HepG2 (cell line): ENCODE results near the gene GPLD1. TPM values are rescaled to one million over a fixed set of nuclear protein-coding genes. Genes with fewer than 3 reads are reported as not detected.
A peak's percentile ranks its signal among the peaks of the same experiment; 100 is the strongest.

Source experiments
- HOXD1 ChIP-seq: sonication (generic); formaldehyde crosslinking; IDR thresholded peaks from 2 replicates; pipeline ENCODE4 v1.5.0; 2020; ENCODE audit warnings: missing genetic modification reagents
- KDM6A ChIP-seq: IDR thresholded peaks from 2 replicates; pipeline ENCODE4 v1.6.1; 2016; ENCODE audit warnings: low read depth
- NR2F1 ChIP-seq, 2 experiments: fragments of 450-650 bp in 1 of 2; formaldehyde crosslinking in 1 of 2; IDR thresholded peaks; 2 replicates each; pipeline versions ENCODE4 v1.5.0 to v1.6.1; 2016 to 2020; ENCODE audit warnings: mild to moderate bottlenecking in 1 of 2, missing compliant biosample characterization in 1 of 2, missing genetic modification reagents in 1 of 2, moderate library complexity in 1 of 2
- PHF5A ChIP-seq: IDR thresholded peaks from one replicate; pipeline ENCODE4 v1.6.1; 2018; ENCODE audit warnings: low read depth, missing genetic modification reagents; ENCODE audit not compliant: unreplicated experiment
- SALL1 ChIP-seq: sonication (generic); formaldehyde crosslinking; IDR thresholded peaks from 2 replicates; pipeline ENCODE4 v1.8.0; 2022; ENCODE audit warnings: mild to moderate bottlenecking, missing genetic modification reagents
- THAP11 ChIP-seq: IDR thresholded peaks from 2 replicates; pipeline ENCODE4 v1.6.1; 2016; ENCODE audit warnings: missing biosample characterization, missing genetic modification reagents
- ZNF550 ChIP-seq: sonication (generic); formaldehyde crosslinking; IDR thresholded peaks from 2 replicates; pipeline ENCODE4 v1.4.0; 2020; ENCODE audit warnings: mild to moderate bottlenecking, missing genetic modification reagents, borderline replicate concordance
- ZNF678 ChIP-seq: sonication (generic); formaldehyde crosslinking; IDR thresholded peaks from 2 replicates; pipeline ENCODE4 v1.4.0; 2020; ENCODE audit warnings: mild to moderate bottlenecking, missing genetic modification reagents
- ZNF713 ChIP-seq: sonication (generic); formaldehyde crosslinking; IDR thresholded peaks from 2 replicates; pipeline ENCODE4 v1.4.0; 2020; ENCODE audit warnings: mild to moderate bottlenecking, missing genetic modification reagents
- polyA plus RNA-seq, 8 experiments: library from polyadenylated mRNA; depleted of rRNA in 3 of 8; stranded (reverse) in 7 of 8; unstranded in 1 of 8; fragments of >200 nt; fragmentation: Illumina TruSeq in 4 of 8; extraction: Trizol in 4 of 8; gene quantifications; 2 replicates each; pipeline versions ENCODE4 v1.2.1 to v1.2.3, GENCODE V29; 2011 to 2016; ENCODE audit warnings: low read depth in 4 of 8, missing spikeins in 1 of 8, mixed read lengths in 1 of 8; ENCODE audit not compliant: insufficient read depth in 1 of 8
- total RNA-seq, 5 experiments: library from RNA; depleted of rRNA; stranded (reverse); fragments of >200 nt; fragmentation: Illumina TruSeq; extraction: Trizol; gene quantifications; 2 replicates each; pipeline ENCODE4 v1.2.3, GENCODE V29; 2016; ENCODE audit warnings: low read depth in 1 of 5
- TF ChIP-seq, protein P1 (sequence below): sonication (generic); formaldehyde crosslinking; IDR thresholded peaks from 2 replicates; pipeline ENCODE4 v1.4.0; 2020; ENCODE audit warnings: missing genetic modification reagents
- TF ChIP-seq, protein P2 (sequence below): sonication (generic); formaldehyde crosslinking; IDR thresholded peaks from 2 replicates; pipeline ENCODE4 v1.4.0; 2020; ENCODE audit warnings: missing genetic modification reagents
- TF ChIP-seq, protein P3 (sequence below): sonication (generic); formaldehyde crosslinking; IDR thresholded peaks from 2 replicates; pipeline ENCODE4 v1.5.0; 2020; ENCODE audit warnings: mild to moderate bottlenecking, missing genetic modification reagents, borderline replicate concordance
- TF ChIP-seq, protein P4 (sequence below): sonication (generic); formaldehyde crosslinking; IDR thresholded peaks from 2 replicates; pipeline ENCODE4 v1.5.0; 2020; ENCODE audit warnings: missing genetic modification reagents

Gene GPLD1
- total and polyA plus RNA-seq, 2 of the 13 experiments (the other 11 are each of a cell fraction or from before 2014, with no cell fraction given) = 6.2 to 7.6 TPM

DNA sequence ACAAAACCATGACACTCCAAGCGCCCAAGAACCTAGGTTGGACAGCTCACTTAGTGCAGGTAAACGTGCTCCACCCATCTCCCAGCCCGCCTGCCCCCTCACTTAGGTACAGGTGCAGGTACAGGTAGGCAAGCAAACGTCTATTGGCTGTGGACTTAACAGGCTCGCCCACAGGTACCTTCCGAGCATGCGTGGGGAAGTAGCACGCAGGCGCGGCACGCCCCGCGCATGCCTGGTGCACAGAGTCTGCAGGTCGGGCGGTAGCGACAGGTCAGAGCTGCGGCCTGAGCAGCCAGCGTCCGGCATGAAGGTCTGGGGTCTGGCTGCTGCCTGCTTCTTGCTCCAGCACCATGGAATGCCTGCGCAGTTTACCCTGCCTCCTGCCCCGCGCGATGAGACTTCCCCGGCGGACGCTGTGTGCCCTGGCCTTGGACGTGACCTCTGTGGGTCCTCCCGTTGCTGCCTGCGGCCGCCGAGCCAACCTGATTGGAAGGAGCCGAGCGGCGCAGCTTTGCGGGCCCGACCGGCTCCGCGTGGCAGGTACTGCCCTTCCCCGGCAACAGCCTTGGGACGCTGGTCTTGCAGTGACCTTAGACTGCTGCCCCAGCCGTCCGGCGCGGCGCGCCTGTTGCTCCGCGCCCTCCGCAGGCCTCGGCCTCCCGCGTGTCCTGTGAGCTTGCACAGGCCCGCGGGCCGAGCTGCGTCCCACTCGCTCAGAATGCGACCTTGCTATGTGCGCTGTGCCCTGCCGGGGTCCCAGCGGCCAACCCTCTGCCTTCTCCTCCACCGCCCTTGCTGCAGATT is 86.5 kb downstream of the GPLD1 start, which contains the start of gene MRS2 (continued):
- peak; percentile 66; the same call in 1 of the 2 replicates for TF ChIP-seq HOXD1 (CRISPR knock-in tag)
- TF ChIP-seq ZNF678 (CRISPR knock-in tag) = peak; percentile 98
- TF ChIP-seq ZNF713 = no peak
- TF ChIP-seq THAP11 (CRISPR knock-in tag) = peak; percentile 86
- peak; percentile 87; the same call in 1 of the 2 replicates for TF ChIP-seq ZNF550 (CRISPR knock-in tag)
- TF ChIP-seq KDM6A = no peak
- TF ChIP-seq, protein P1, sequence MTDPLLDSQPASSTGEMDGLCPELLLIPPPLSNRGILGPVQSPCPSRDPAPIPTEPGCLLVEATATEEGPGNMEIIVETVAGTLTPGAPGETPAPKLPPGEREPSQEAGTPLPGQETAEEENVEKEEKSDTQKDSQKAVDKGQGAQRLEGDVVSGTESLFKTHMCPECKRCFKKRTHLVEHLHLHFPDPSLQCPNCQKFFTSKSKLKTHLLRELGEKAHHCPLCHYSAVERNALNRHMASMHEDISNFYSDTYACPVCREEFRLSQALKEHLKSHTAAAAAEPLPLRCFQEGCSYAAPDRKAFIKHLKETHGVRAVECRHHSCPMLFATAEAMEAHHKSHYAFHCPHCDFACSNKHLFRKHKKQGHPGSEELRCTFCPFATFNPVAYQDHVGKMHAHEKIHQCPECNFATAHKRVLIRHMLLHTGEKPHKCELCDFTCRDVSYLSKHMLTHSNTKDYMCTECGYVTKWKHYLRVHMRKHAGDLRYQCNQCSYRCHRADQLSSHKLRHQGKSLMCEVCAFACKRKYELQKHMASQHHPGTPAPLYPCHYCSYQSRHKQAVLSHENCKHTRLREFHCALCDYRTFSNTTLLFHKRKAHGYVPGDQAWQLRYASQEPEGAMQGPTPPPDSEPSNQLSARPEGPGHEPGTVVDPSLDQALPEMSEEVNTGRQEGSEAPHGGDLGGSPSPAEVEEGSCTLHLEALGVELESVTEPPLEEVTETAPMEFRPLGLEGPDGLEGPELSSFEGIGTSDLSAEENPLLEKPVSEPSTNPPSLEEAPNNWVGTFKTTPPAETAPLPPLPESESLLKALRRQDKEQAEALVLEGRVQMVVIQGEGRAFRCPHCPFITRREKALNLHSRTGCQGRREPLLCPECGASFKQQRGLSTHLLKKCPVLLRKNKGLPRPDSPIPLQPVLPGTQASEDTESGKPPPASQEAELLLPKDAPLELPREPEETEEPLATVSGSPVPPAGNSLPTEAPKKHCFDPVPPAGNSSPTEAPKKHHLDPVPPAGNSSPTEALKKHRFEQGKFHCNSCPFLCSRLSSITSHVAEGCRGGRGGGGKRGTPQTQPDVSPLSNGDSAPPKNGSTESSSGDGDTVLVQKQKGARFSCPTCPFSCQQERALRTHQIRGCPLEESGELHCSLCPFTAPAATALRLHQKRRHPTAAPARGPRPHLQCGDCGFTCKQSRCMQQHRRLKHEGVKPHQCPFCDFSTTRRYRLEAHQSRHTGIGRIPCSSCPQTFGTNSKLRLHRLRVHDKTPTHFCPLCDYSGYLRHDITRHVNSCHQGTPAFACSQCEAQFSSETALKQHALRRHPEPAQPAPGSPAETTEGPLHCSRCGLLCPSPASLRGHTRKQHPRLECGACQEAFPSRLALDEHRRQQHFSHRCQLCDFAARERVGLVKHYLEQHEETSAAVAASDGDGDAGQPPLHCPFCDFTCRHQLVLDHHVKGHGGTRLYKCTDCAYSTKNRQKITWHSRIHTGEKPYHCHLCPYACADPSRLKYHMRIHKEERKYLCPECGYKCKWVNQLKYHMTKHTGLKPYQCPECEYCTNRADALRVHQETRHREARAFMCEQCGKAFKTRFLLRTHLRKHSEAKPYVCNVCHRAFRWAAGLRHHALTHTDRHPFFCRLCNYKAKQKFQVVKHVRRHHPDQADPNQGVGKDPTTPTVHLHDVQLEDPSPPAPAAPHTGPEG (CRISPR knock-in tag) = peak; percentile 99
- TF ChIP-seq, protein P2, sequence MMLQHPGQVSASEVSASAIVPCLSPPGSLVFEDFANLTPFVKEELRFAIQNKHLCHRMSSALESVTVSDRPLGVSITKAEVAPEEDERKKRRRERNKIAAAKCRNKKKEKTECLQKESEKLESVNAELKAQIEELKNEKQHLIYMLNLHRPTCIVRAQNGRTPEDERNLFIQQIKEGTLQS (CRISPR knock-in tag) = peak; percentile 16
- TF ChIP-seq, protein P3, sequence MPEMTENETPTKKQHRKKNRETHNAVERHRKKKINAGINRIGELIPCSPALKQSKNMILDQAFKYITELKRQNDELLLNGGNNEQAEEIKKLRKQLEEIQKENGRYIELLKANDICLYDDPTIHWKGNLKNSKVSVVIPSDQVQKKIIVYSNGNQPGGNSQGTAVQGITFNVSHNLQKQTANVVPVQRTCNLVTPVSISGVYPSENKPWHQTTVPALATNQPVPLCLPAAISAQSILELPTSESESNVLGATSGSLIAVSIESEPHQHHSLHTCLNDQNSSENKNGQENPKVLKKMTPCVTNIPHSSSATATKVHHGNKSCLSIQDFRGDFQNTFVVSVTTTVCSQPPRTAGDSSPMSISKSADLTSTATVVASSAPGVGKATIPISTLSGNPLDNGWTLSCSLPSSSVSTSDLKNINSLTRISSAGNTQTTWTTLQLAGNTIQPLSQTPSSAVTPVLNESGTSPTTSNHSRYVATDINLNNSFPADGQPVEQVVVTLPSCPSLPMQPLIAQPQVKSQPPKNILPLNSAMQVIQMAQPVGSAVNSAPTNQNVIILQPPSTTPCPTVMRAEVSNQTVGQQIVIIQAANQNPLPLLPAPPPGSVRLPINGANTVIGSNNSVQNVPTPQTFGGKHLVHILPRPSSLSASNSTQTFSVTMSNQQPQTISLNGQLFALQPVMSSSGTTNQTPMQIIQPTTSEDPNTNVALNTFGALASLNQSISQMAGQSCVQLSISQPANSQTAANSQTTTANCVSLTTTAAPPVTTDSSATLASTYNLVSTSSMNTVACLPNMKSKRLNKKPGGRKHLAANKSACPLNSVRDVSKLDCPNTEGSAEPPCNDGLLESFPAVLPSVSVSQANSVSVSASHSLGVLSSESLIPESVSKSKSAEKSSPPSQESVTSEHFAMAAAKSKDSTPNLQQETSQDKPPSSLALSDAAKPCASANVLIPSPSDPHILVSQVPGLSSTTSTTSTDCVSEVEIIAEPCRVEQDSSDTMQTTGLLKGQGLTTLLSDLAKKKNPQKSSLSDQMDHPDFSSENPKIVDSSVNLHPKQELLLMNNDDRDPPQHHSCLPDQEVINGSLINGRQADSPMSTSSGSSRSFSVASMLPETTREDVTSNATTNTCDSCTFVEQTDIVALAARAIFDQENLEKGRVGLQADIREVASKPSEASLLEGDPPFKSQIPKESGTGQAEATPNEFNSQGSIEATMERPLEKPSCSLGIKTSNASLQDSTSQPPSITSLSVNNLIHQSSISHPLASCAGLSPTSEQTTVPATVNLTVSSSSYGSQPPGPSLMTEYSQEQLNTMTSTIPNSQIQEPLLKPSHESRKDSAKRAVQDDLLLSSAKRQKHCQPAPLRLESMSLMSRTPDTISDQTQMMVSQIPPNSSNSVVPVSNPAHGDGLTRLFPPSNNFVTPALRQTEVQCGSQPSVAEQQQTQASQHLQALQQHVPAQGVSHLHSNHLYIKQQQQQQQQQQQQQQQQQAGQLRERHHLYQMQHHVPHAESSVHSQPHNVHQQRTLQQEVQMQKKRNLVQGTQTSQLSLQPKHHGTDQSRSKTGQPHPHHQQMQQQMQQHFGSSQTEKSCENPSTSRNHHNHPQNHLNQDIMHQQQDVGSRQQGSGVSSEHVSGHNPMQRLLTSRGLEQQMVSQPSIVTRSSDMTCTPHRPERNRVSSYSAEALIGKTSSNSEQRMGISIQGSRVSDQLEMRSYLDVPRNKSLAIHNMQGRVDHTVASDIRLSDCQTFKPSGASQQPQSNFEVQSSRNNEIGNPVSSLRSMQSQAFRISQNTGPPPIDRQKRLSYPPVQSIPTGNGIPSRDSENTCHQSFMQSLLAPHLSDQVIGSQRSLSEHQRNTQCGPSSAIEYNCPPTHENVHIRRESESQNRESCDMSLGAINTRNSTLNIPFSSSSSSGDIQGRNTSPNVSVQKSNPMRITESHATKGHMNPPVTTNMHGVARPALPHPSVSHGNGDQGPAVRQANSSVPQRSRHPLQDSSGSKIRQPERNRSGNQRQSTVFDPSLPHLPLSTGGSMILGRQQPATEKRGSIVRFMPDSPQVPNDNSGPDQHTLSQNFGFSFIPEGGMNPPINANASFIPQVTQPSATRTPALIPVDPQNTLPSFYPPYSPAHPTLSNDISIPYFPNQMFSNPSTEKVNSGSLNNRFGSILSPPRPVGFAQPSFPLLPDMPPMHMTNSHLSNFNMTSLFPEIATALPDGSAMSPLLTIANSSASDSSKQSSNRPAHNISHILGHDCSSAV (CRISPR knock-in tag) = no peak
- peak; percentile 16 to 86; a peak in 2 of 4 replicates for TF ChIP-seq NR2F1 (CRISPR knock-in tag; IDR thresholded peaks at IDR 0.05)
- peak; percentile 98 for TF ChIP-seq SALL1 (CRISPR knock-in tag)
- no peak for TF ChIP-seq PHF5A (CRISPR knock-in tag)
- TF ChIP-seq, protein P4, sequence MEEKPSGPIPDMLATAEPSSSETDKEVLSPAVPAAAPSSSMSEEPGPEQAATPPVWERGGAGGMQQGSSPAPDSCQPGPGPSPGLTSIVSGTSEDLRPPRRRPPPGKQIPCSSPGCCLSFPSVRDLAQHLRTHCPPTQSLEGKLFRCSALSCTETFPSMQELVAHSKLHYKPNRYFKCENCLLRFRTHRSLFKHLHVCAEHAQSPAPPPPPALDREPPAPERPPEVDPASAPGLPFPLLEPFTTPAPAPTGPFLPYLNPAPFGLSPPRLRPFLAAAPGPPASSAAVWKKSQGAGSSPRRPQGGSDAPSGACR (CRISPR knock-in tag) = peak; percentile 84
